Progenitor cell of endocrine pancreas (in vitro differentiated cells): Measurements from ENCODE around the gene TNFSF9. TPM values are rescaled to one million over a fixed set of nuclear protein-coding genes. Genes with fewer than 3 reads are reported as not detected.

Experiments
- DNase-seq: peaks from one replicate; pipeline ENCODE4 v3.0.0; 2021; ENCODE audit warnings: low spot score; ENCODE audit not compliant: unreplicated experiment
- H3K27ac Mint-ChIP-seq: 2 replicates; pipeline ENCODE4 v1.8.0; 2021; ENCODE audit warnings: mild to moderate bottlenecking, moderate library complexity, mixed read lengths
- H3K27me3 Mint-ChIP-seq: 2 replicates; pipeline ENCODE4 v1.8.0; 2021; ENCODE audit warnings: mixed read lengths
- H3K36me3 Mint-ChIP-seq: 2 replicates; pipeline ENCODE4 v1.8.0; 2022; ENCODE audit warnings: mixed read lengths; ENCODE audit not compliant: insufficient read depth
- H3K4me1 Mint-ChIP-seq: 2 replicates; pipeline ENCODE4 v1.8.0; 2021; ENCODE audit warnings: low read depth, mixed read lengths
- H3K4me3 Mint-ChIP-seq: 2 replicates; pipeline ENCODE4 v1.8.0; 2021; ENCODE audit warnings: low read depth, mild to moderate bottlenecking, moderate library complexity, mixed read lengths
- H3K9me3 Mint-ChIP-seq: 2 replicates; pipeline ENCODE4 v1.8.0; 2021; ENCODE audit warnings: low read depth, mixed read lengths
- total RNA-seq: library from RNA; stranded (reverse); gene quantifications from 2 replicates; pipeline ENCODE4 v1.2.1, GENCODE V29; 2021
- TF ChIP-seq, protein P1 (sequence below): fragments of 200-600 bp; sonication (generic); IDR thresholded peaks from one replicate; pipeline ENCODE4 v1.5.0; 2021; ENCODE audit warnings: antibody characterized with exemption, mild to moderate bottlenecking; ENCODE audit not compliant: unreplicated experiment

The TNFSF9 gene
- total RNA-seq, 1 donor from 2014 or later, result not detected

DNA sequence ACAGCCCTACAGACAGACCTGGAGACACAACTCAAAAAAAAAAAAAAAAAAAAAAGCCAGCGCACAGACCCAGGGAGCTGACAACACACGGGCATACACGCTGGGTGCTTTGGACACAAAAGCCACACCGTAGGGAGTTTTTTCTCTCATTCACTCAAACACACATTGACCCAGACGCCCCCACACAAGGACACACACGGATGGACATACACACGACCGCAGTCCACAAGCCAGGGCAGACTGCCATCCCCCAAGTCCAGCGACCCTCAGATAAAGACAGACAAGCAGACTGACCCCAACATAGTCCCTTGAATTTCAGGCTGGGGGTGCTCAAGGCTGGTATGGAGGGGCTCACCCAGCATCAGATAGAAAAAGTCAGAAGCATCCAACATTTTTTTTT, 16.7 kb upstream of the TNFSF9 start:
- Mint-ChIP-seq H3K36me3 (no peaks in the 10 kb centered on the region), H3K27ac (peak overlapping the region; percentile 82), H3K9me3 (no peaks in the 10 kb centered on the region), H3K27me3 (peaks cover 8% of the 10 kb centered on the region), H3K4me3 (peak overlapping the region; percentile 16), H3K4me1 (peaks cover 17% of the 10 kb centered on the region)
- DNase-seq, result no peak
- TF ChIP-seq, protein P1, sequence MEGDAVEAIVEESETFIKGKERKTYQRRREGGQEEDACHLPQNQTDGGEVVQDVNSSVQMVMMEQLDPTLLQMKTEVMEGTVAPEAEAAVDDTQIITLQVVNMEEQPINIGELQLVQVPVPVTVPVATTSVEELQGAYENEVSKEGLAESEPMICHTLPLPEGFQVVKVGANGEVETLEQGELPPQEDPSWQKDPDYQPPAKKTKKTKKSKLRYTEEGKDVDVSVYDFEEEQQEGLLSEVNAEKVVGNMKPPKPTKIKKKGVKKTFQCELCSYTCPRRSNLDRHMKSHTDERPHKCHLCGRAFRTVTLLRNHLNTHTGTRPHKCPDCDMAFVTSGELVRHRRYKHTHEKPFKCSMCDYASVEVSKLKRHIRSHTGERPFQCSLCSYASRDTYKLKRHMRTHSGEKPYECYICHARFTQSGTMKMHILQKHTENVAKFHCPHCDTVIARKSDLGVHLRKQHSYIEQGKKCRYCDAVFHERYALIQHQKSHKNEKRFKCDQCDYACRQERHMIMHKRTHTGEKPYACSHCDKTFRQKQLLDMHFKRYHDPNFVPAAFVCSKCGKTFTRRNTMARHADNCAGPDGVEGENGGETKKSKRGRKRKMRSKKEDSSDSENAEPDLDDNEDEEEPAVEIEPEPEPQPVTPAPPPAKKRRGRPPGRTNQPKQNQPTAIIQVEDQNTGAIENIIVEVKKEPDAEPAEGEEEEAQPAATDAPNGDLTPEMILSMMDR, result no peak

DNA sequence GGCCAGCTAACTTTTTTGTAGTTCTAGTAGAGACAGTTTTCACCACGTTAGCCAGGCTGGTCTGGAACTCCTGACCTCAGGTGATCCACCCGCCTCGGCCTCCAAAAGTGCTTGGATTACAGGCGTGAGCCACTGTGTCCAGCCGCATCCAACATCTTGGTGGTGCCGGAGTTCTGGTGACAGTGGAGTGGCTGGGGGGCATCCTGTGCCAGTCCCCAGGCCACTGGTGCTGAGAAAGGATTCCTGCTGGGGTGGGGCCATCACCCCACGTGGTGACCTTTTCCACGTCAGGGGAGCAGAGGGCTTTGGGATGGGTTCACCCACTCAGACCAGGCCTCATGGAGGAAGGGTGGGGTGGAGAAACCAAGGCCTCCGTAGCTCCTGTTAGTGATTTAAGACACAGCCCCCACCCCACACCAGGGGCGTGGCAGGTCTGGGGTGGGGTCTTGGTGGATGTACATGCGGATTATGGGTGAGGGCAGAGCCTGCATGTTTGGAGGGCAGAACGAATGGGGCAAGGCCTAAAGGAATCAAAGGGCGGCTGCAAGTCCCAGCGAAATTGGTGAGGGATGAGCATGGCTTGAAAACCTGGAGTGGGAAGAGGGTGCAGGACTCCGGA, 15.8 kb upstream of the TNFSF9 start:
- Mint-ChIP-seq H3K9me3 (no peaks in the 10 kb centered on the region), H3K4me3 (peak overlapping the region; percentile 7), H3K27me3 (peaks cover 8% of the 10 kb centered on the region), H3K4me1 (peaks cover 17% of the 10 kb centered on the region), H3K27ac (peak overlapping the region; percentile 89), H3K36me3 (no peaks in the 10 kb centered on the region)
- TF ChIP-seq, protein P1, result no peak
- no peak for DNase-seq

DNA sequence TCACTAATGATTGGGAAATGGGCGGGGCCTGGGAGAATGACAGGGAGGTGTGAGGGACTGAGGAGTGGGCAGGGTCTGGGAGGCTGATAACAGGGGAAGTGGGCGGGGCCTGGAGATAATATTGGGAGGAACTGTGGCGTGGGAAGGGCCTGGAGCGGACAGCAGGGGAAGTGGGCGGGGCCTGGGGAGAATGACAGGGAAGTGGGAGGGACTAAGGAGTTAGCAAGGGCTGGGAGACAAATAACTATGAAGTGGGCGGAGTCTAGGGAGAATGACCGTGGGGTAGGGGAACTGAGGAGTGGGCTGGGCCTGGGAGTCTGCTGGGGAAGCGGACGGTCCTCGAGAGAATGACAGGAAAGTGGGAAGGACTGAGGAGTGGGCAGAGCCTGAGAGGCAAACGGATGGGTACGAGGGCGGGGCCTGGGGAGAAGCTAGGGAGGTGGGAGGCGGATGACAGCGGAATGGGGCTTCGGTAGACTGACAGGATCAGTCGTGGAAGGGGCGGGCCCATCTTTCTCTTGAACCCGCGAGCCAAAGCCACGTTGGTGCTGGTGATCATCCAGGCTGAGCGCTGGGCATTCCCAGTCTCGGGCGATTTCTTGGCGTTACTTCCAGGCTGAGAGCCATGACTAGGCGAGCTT, 14.7 kb upstream of the TNFSF9 start:
- Mint-ChIP-seq H3K4me1 (peaks cover 15% of the 10 kb centered on the region), H3K27me3 (peaks cover 8% of the 10 kb centered on the region), H3K27ac (peak overlapping the region; percentile 91), H3K36me3 (no peaks in the 10 kb centered on the region), H3K4me3 (peak overlapping the region; percentile 87), H3K9me3 (no peaks in the 10 kb centered on the region)
- peak; percentile 72 for DNase-seq
- TF ChIP-seq, protein P1, result no peak

DNA sequence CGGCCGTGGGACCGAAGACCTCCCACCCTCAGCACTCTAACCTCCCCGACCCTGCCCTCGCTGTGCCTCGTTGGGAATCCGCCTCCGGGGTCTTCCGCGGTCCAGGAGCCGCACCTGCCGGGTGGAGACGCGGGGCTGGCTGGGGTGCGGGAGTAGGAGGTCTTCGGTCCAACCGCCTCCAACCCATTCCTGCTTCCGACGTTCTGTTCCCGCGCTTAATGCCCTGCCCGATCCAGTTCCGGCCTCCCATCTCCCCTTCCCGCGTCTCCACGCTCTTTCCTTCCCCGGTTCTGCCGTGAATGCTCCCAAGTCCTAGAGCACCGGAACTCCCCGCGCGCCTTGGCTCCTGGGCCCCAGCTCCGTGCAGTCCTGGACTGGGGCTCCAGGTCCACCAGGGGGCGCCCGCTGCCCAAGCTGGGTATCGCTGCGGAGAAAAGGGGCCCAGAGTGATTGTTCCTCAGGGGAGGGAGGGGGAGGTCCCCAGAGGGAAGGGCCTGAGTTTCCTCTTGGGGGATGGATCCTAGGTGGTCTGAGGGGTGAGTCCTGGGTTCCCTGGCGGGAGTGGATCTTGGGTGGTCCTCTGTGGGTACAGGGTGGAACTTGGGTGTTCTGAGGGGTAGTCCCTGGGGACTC, 14.1 kb upstream of the TNFSF9 start:
- TF ChIP-seq, protein P1, result peak; percentile 96
- Mint-ChIP-seq H3K4me3 (peak overlapping the region; percentile 87), H3K27ac (peak overlapping the region; percentile 93)

DNA sequence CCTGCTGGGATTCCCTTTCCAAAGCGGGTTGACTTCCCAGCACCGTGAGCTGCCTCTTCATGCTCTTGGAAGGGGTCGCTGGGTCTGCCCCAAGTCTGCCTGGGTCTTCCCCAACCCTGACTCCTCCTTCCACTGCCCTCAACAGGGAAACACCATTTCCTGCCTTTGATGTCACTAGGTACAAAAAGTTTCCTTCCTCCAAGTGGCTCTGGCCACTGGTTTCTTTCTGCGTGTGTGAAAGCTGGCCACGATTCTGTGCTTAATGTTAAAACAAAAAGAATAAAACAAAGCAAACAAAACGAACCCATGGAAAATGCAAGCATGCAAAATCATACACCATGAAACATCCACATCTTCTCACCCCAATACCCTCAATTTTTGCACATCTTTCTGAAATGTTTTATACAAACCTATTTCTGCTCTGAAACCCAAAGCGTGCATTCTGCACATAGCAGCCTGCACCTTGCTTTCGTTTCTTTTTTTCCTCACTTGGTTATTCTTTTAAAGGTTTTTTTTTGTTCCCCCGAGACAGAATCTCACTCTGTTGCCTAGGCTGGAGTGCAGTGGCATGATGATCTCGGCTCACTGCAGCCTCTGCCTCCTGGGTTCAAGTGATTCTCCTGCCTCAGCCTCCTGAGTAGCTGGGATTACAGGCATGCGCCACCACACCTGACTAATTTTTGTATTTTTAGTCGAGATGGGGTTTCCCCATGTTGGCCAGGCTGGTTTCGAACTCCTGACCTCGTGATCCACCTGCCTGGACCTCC, 12.5 kb upstream of the TNFSF9 start:
- Mint-ChIP-seq H3K4me1 (peaks cover 14% of the 10 kb centered on the region), H3K9me3 (no peaks in the 10 kb centered on the region), H3K27me3 (peaks cover 8% of the 10 kb centered on the region), H3K36me3 (no peaks in the 10 kb centered on the region), H3K4me3 (no peak overlapping the region), H3K27ac (no peak overlapping the region)
- TF ChIP-seq, protein P1, result no peak
- no peak for DNase-seq

More for the DNA sequence above, 14.1 kb upstream of the TNFSF9 start:
- H3K9me3 Mint-ChIP-seq, result no peaks in the 10 kb centered on the region
- H3K36me3 Mint-ChIP-seq, result no peaks in the 10 kb centered on the region
- H3K27me3 Mint-ChIP-seq, result peaks cover 8% of the 10 kb centered on the region
- DNase-seq, result peak; percentile 93
- H3K4me1 Mint-ChIP-seq, result peaks cover 12% of the 10 kb centered on the region
